ENCODE results near the gene DEGS2.

The DEGS2 gene

DNA sequence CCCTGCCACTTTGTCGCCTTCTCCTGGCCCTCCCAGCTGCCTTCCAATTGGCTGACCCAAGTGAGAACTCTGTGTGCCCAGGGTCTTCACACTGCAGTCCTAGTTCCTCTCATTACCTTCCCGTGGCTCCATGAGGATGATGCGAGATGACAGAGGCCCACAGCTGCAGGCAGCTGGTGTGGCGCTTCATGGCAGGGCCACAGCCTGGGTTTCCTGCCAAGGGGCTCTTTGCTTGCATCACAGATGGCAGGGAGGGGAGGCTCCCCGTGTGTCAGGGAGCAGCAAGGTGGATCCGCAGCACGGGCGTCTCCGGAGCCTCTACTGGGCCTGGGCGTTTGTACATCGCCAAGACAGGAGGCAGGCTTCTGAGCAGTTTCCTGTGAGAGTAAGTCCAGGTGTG, 28.9 kb downstream of the DEGS2 start:
- no peak for DNase-seq

DNA sequence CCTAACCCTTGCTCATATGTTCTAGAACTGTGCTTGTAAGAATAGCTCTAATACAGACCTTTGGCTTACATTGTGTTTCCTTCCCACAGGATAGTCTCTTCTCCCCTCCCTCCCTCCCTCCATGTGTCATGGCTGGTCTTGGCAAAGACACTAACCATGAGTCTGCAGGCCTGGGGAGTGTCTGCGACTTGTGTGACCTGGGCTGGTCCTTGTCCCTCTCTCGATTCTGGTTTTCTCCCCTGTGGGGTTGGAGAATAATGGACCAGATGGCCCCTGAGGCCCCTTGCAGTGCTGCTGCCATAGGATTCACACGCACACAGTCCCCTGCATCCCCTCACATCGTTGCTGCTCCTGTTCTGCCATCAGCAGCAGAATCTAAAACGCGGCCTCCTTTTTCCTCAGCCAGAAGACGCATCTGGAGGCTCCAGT, 30.3 kb downstream of the DEGS2 start:
- DNase-seq, result no peak

GRCh38 chr14:100128688-100129087, 30.8 kb downstream of the DEGS2 start:
- no peak for DNase-seq

DNA sequence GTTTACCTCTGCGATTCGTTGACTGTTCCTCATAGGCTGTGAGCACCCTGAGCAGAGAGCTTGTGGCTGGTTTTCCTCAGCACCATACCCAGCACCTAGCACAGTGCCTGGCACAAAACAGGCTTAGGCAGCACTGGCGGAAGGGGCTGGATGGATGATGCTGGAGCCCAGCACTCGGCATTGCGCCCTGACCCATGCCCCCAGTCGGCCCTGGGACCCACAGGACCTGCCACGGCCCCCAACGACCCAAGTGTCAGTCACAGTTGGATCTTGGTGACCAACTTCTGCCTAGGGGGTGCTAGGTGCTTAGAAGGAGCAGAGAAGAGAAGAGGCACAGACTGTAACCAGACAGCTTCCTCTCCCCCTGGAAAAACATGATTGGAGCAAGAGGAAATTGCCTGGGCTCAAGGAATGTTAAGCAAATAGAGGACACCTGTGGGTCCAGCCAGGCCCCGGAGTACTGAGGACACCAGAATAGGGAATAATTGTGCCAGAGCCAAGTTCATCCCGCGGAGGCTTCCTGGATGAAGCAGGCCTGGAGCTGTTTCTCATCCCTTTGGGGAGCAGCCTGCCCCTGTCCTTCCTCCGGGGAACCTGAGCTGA, 31.5 kb downstream of the DEGS2 start:
- no peak for DNase-seq

- no peak for DNase-seq
Measured at GRCh38 chr14:100126401-100126800, 33.0 kb downstream of the DEGS2 start.

- DNase-seq, result no peak
Measured at GRCh38 chr14:100124551-100125088, 34.8 kb downstream of the DEGS2 start.

DNA sequence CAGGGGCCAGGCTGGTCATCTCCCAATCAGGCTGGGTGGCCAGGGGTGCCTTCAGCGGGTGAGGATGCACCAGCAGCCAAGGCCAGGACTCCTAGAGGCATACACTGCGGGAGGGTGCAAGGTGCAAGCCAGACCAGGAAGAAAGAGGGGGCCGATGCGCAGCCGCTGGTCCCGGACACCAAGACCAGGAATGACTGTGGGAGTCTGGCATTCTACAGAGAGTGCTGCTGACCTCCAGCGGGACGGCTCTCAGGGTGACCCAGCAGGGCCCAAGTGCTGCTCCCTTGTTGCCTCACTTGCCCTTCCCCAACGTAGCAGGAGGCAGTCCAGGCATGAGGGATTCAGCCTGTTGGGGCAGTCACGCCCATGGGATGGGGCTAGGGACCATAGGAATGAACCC, 35.8 kb downstream of the DEGS2 start:
- no peak for DNase-seq

DNA sequence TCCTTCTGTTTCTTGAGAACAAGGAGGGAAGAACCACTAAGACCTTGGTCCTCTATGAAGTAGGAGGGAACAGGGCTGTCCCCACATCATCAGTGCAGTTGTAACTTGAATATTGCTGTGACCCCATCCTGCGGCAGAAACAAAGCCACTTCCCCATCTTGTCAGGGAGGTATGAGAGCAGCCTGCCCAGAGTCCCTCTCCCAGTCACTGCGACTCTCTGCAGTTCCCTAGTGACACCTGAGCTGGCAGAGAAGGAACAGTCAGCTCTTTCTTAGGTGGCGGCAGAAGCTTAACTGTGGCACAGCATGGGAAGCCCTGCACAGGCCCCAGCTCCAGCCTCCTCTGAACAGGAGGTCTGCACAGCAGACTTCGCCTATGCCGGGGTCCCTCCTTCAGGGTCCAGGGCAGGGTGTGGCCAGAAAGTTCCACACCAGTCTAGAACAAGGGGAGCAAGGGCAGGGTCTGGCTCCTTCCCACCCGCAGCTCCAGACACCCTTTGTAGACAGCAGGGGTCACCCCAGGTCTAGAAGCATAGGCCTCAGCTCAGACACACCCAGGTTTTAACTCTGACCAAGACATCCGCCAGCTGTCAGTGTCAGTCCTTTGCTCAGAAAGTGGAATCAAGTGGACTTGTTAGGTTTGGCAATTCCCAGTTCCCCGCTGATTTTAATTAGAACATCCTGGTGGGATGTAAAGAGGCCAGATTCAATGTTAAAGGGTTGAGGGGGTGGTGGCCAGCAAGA, 36.8 kb downstream of the DEGS2 start:
- DNase-seq, result no peak

DNA sequence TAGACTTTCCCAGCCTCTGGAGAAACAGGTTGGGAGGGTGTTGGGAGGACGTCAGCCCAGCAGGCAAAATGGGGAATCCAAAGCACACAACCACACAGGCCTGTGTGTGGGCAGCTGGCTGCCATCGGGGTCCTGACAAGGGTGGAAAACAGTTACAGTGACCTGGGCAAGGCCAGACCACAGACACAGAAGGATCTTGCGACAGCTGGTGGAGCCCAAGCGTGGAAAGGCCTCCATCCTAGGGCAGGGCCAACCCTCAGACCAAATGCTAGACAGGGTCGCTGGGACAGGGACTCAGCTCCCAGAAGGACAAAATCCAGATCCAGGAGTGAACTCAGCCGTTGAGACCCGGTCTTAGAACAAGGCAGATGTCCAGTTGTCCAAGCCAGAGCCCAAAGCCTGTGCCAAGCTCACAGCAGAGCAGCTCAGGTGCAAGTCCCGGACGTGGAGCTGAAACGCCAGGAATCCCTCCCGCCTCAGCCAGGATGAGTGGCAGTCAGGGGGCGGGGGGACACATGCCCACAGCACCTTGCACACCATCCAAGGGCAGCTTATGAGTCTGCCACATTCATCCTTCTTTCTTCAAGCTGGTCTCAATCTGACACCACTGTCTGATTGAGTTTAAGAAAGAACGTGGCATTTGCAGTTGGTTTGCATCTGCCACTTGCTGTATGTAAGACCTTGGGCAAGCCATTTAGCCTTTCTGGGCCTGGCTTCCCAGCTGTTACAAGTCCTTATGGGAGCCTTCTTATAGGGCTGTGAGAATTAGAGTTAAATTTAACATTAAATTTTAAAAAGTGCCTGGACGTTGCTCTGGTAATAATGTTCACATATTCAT, 37.6 kb downstream of the DEGS2 start:
- DNase-seq, result no peak

DNA sequence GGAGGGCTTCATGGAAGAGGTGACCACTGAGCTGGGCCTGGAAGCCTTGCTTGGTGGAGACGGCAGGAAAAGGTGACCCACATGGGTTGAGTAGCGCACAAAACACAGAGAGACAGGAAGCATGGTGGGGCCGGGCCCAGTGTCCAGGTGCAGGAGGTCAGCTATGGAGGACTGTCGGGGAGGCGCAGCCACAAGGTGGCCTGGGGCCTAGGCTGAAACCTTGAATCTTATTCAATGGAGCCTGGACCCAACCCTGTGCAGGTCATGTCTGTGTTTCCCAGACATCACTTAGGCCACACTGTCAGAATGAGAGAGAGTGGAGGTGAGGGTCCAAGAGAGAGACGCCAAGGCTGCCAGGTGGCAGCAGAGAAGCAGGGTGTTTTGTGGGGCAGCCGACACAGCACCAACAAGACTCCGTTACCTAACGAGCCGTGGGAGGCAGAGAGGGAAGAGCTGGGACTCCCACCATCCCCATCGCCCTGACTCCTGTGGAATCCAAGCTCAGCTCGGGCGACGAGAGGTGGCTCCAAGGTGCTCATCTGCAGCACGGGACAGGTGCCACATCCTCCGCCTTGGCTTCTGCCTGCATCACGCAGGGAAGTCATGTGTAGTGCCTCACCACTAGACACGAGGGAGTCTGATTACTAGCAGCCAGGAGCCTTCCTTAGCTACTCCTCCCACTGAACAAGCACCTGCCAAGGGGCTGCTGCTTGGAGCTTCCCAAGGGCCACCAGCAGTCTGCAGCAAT, 38.7 kb downstream of the DEGS2 start:
- DNase-seq, result no peak

DNA sequence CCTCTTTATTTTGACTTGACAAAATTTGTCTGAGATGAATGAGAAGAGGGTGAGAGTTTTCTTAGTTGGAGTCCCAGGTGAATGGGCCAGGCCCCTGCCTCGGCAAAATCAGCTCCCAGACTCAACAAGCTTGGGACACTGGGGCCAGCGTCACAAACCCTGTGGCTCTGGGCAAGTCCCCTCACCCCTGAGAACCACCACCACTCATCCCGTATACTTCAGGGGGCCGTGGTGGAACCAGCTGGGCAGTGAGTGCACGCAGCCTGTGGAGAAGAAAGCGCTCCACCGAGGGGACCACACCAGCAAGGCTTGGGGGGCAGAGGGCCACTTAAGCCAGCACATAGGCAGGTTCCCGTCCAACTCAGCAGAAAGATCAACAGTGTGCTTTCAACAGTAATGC, 40.2 kb downstream of the DEGS2 start:
- DNase-seq, result no peak

DNA sequence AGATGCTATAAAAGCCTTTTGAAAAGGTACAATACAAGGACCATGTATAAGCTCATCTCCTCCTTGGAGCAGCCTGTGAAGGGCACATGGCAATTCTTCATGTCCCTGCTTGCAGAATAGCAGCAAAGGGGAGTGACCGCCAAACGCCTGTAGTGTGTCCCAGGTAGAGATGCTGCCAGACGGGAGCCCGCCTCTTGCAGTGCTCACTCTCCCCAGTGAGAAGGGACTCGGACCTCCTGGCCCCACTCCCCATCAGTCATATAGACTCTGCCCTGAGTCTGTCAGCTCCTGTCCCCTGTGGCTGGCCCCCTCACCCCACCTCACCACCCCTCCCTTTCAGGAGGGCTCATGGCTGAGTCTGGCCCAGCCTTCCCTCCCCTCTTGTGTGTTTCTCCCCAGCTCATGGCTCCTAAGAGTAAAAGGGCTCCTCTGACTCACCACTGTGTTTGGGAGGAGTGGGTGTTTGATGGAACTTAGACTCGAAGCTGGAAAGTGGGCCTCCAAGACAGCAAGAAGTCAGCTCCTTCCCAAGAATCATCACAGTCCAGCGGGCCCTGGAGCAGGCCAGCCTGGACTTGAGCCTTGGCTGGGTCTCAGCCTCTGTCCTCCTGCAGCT, 40.9 kb downstream of the DEGS2 start:
- no peak for DNase-seq

DNA sequence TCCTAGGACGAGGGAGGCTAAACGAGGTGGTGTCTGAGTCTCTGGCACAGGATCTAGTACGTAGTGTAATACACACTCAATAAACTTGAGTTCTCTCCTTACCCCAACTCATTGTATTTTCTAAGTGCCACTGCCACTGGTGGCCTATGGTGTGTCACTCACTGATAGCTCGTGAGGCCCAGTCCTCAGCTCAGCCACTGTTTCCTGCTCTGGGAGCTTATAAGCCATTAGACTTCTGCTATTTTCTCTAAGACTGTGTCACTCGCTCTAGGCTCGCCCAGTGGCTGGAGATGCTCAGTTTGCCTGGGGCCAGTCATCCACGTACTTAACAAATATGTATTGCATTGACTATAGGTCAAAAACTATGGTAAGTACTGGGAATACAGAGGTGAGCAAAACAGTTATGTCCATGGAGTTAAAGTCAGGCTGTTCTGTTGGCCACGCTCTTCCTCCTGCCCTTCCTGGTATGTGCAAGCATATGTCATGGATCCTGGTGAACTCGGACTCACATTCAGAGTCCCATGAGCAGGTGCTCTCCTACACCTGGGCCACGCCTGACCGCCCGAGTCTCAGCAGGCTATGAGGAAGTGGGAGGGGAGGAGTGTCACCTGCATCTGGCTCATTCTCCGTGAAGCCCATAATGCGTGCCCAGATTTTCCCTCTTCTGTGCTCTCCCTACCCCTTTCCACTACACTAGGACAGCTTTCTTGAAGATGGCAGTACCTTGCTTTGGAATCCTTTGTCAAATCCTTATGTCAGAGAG, 41.6 kb downstream of the DEGS2 start:
- no peak for DNase-seq

DNA sequence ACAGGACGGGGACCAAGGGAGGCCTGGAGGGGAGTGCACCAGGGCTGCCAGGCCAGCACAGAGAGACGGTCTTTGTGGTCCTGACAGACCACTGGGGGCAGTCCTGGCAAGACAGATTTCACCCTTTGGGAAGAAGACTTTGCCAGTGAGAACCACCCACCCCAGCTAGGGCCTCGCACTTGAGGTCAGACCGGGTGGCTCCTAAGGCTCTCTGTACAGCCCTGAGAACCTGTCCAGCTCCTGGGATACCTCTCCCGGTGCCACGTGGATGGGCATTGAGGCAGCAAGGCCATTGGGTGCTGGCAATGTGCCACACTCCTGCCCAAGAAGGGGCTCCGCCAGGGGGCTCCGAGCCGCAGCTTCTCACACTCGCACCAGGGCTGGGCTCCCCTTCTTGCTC, 42.4 kb downstream of the DEGS2 start:
- DNase-seq, result no peak

DNA sequence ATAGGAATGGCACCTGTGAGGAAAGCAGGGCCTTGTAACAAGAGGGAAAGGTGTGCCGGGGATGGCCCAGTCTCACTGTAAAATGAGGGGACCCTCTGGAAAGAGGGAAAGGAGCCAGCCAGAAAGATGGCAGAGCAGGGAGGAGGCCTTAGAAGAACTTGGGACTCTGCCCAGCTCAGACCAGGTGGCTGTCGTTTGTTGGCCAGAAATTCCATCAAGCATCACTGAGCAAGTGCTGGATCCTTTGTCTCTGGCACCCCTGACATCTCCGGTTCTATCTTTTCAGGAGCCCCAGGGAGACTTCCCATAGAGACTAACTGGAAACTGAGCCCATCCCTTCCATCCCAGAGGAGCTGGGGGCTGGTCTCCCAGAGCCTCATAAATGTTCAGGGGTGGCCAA, 43.3 kb downstream of the DEGS2 start:
- no peak for DNase-seq

GRCh38 chr14:100115726-100116125, 43.7 kb downstream of the DEGS2 start:
- no peak for DNase-seq

GRCh38 chr14:100115236-100115635, 44.2 kb downstream of the DEGS2 start:
- DNase-seq, result no peak

- no peak for DNase-seq
Measured at GRCh38 chr14:100114109-100114765, 45.2 kb downstream of the DEGS2 start.

DNA sequence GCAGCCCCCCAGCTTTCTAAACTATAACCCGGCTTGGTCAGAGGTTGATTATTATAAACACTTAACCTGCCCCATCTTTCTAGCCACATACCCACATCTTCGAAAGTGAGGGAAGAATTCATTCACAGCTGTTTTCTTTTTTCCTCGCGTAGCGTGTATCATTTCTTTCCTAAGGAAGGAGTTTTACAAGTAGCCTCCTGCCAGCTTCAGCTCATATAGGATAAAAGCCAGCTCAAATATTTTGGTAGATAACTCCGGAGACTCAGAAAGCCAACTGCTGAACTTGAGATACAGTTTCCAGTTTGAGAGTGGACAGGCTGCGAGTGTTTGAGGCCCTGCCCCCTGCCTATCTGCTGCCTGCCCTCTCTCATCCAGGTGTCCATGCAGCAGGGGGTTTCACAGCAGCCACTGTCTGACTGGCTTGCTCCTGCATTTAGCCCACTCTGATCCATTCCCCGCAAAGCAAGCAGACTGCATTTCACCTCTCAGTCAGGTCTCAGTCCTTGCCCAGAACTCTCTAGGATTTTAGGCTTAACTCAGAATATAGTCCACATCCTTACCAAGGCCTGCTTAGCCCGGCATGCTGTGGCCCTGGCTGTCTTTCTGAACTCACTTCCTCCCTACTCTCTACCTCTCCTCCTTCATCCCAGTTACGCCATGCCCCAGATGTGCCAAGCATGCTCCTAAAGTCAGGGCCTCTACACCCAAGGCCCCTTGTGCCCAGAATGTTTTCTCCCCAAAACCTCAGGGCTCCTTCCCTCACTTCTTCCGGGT, 47.3 kb downstream of the DEGS2 start:
- no peak for DNase-seq

GRCh38 chr14:100110816-100111215, 48.6 kb downstream of the DEGS2 start:
- DNase-seq, result no peak
